HFFc6 (cell line): ENCODE data around the gene C12orf57. TPM values are rescaled to one million over a fixed set of nuclear protein-coding genes. Genes with fewer than 3 reads are reported as not detected.
A peak's percentile ranks its signal among the peaks of the same experiment; 100 is the strongest.

Source experiments
- DNase-seq: peaks from one replicate; pipeline ENCODE4 v3.0.0-alpha.2; 2018
- H3K27ac Mint-ChIP-seq: 2 replicates; pipeline ENCODE4 v1.8.0; 2020; ENCODE audit warnings: mild to moderate bottlenecking, mixed read lengths
- H3K27me3 Mint-ChIP-seq: 2 replicates; pipeline ENCODE4 v1.8.0; 2021; ENCODE audit warnings: mild to moderate bottlenecking, moderate library complexity, mixed read lengths; ENCODE audit not compliant: insufficient read depth
- H3K36me3 Mint-ChIP-seq: 2 replicates; pipeline ENCODE4 v1.8.0; 2021; ENCODE audit warnings: low read depth, mixed read lengths
- H3K4me1 Mint-ChIP-seq: 2 replicates; pipeline ENCODE4 v1.8.0; 2020; ENCODE audit warnings: low read depth, mixed read lengths
- H3K4me3 Mint-ChIP-seq: 2 replicates; pipeline ENCODE4 v1.8.0; 2020; ENCODE audit warnings: mild to moderate bottlenecking, moderate library complexity, mixed read lengths
- H3K9me3 Mint-ChIP-seq: 2 replicates; pipeline ENCODE4 v1.8.0; 2020; ENCODE audit warnings: mild to moderate bottlenecking, mixed read lengths
- CTCF ChIP-seq: fragments of 200-600 bp; sonication (generic); IDR thresholded peaks from 2 replicates; pipeline ENCODE4 v1.5.0; 2021; ENCODE audit warnings: antibody characterized with exemption, mild to moderate bottlenecking
- total RNA-seq, 6 experiments: library from RNA; stranded (reverse); fragmentation: NEBNext Ultra II Directional; extraction: Animal tissue kit (Norgen Biotek cat#: 25700); gene quantifications; 2 replicates in 1 of 6; 3 replicates in 5 of 6; pipeline ENCODE4 v1.2.3, GENCODE V29; 2021

Gene C12orf57
- total RNA-seq, 6 experiments from 2014 or later: 115 to 131 (median 123) TPM

- H3K4me3 Mint-ChIP-seq: peak overlapping the region; percentile 94
- peaks cover 4% of the 10 kb centered on the region for H3K27me3 Mint-ChIP-seq
- H3K27ac Mint-ChIP-seq: no peak overlapping the region
- no peaks in the 10 kb centered on the region for H3K9me3 Mint-ChIP-seq
- H3K36me3 Mint-ChIP-seq: peaks cover 4% of the 10 kb centered on the region; the same call in 1 of the 2 replicates
- peaks cover 37% of the 10 kb centered on the region for H3K4me1 Mint-ChIP-seq
- TF ChIP-seq CTCF: no peak
- no peak for DNase-seq
Observed at GRCh38 chr12:6915789-6916285, 28.0 kb upstream of the C12orf57 start.

- H3K4me1 Mint-ChIP-seq: peaks cover 37% of the 10 kb centered on the region
- peak overlapping the region; percentile 57; the same call in 1 of the 2 replicates for H3K27ac Mint-ChIP-seq
- H3K4me3 Mint-ChIP-seq: peak overlapping the region; percentile 36; the same call in 1 of the 2 replicates
- no peak for TF ChIP-seq CTCF
- peaks cover 4% of the 10 kb centered on the region for H3K27me3 Mint-ChIP-seq
- H3K9me3 Mint-ChIP-seq: no peaks in the 10 kb centered on the region
- H3K36me3 Mint-ChIP-seq: peaks cover 4% of the 10 kb centered on the region; the same call in 1 of the 2 replicates
- DNase-seq: no peak
Observed at GRCh38 chr12:6916426-6917200, 27.2 kb upstream of the C12orf57 start.

DNA sequence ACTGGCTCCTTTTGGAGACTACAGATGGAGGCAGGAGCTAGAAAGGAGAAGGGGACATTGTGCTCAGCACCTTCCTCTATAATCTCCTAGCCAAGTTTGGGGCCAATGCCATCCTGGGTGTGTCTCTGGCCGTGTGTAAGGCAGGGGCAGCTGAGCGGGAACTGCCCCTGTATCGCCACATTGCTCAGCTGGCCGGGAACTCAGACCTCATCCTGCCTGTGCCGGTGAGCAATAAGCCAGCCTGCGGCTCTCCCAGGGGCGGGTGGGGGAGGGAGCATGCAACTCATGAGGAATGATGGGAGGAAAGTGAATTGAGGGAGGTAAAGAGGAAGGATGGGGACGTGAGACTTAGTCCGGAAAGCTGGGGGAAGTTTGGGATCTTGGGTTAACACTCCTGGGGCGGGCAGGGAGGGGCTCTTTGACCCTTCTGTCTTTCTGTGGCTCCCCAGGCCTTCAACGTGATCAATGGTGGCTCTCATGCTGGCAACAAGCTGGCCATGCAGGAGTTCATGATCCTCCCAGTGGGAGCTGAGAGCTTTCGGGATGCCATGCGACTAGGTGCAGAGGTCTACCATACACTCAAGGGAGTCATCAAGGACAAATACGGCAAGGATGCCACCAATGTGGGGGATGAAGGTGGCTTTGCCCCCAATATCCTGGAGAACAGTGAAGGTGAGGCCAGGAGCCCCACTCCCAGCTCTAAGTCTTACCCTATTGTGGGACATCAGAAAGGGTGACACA lies 26.2 kb upstream of the C12orf57 start:
- Mint-ChIP-seq H3K4me1 (peaks cover 37% of the 10 kb centered on the region), H3K4me3 (no peak overlapping the region), H3K36me3 (peaks cover 4% of the 10 kb centered on the region; the same call in 1 of the 2 replicates), H3K27ac (peak overlapping the region; percentile 57; the same call in 1 of the 2 replicates), H3K9me3 (no peaks in the 10 kb centered on the region), H3K27me3 (peaks cover 4% of the 10 kb centered on the region)
- no peak for DNase-seq
- no peak for TF ChIP-seq CTCF

DNA sequence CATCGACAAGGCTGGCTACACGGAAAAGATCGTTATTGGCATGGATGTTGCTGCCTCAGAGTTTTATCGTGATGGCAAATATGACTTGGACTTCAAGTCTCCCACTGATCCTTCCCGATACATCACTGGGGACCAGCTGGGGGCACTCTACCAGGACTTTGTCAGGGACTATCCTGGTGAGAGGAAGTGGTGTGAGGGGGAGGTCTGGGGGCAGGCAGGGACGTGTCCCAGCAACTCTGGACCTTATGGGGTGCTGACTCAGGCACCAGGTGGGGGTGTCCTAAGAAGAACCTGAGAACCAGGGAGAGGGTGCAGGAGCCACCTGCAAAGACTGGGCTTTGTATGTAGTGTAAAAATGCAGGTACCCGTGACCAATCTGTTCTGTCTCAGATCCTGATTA lies 24.2 kb upstream of the C12orf57 start:
- DNase-seq: no peak
- no peaks in the 10 kb centered on the region for H3K9me3 Mint-ChIP-seq
- no peak overlapping the region for H3K4me3 Mint-ChIP-seq
- H3K27me3 Mint-ChIP-seq: no peaks in the 10 kb centered on the region; the same call in 1 of the 2 replicates
- H3K36me3 Mint-ChIP-seq: peaks cover 4% of the 10 kb centered on the region; the same call in 1 of the 2 replicates
- TF ChIP-seq CTCF: peak; percentile 19; the same call in 1 of the 2 replicates
- H3K4me1 Mint-ChIP-seq: peaks cover 41% of the 10 kb centered on the region
- no peak overlapping the region for H3K27ac Mint-ChIP-seq

GRCh38 chr12:6921539-6921938 lies 22.3 kb upstream of the C12orf57 start:
- Mint-ChIP-seq H3K27ac (no peak overlapping the region), H3K27me3 (no peaks in the 10 kb centered on the region; the same call in 1 of the 2 replicates), H3K4me1 (peaks cover 44% of the 10 kb centered on the region), H3K9me3 (no peaks in the 10 kb centered on the region), H3K4me3 (no peak overlapping the region), H3K36me3 (peaks cover 4% of the 10 kb centered on the region; the same call in 1 of the 2 replicates)
- no peak for TF ChIP-seq CTCF
- no peak for DNase-seq
